Immature natural killer cell (primary cell): ENCODE measurements around the gene ZNF441. TPM values are rescaled to one million over a fixed set of nuclear protein-coding genes. Genes with fewer than 3 reads are reported as not detected.
"Not testable (repeated sequence)": the region's sequence is repeated elsewhere in the genome, so short reads cannot be mapped to it uniquely, and the experiment has no call there.

Experiments
- DNase-seq, 3 donors: peaks; one replicate each; pipeline ENCODE4 v3.0.0; 2022; ENCODE audit warnings: mixed read lengths in 1 of 3
- H3K27ac Mint-ChIP-seq, 6 donors: one replicate each; pipeline ENCODE4 v1.8.0; 2020; ENCODE audit warnings: mixed read lengths in 6 of 6, mild to moderate bottlenecking in 5 of 6, inconsistent platforms in 4 of 6, moderate library complexity in 3 of 6
- H3K27me3 Mint-ChIP-seq, 3 donors: one replicate each; pipeline ENCODE4 v1.8.0; 2020 to 2021; ENCODE audit warnings: low read depth in 3 of 3, mild to moderate bottlenecking in 3 of 3, mixed read lengths in 3 of 3, moderate library complexity in 3 of 3, inconsistent platforms in 1 of 3
- H3K36me3 Mint-ChIP-seq, 3 donors: one replicate each; pipeline ENCODE4 v1.8.0; 2020; ENCODE audit warnings: mixed read lengths in 3 of 3, inconsistent platforms in 2 of 3, mild to moderate bottlenecking in 2 of 3
- H3K4me1 Mint-ChIP-seq, 2 donors: one replicate each; pipeline ENCODE4 v1.8.0; 2020; ENCODE audit warnings: inconsistent platforms in 2 of 2, mild to moderate bottlenecking in 2 of 2, mixed read lengths in 2 of 2, moderate library complexity in 1 of 2
- H3K4me3 Mint-ChIP-seq, 5 donors: one replicate each; pipeline ENCODE4 v1.8.0; 2020; ENCODE audit warnings: mild to moderate bottlenecking in 5 of 5, mixed read lengths in 5 of 5, inconsistent platforms in 3 of 5, moderate library complexity in 3 of 5
- H3K9me3 Mint-ChIP-seq, 6 donors: one replicate each; pipeline ENCODE4 v1.8.0; 2020; ENCODE audit warnings: mild to moderate bottlenecking in 6 of 6, mixed read lengths in 6 of 6, inconsistent platforms in 4 of 6, moderate library complexity in 3 of 6
- polyA plus RNA-seq, 3 donors: library from polyadenylated mRNA; unstranded; fragments of 300-500 nt; fragmentation: Illumina TruSeq; gene quantifications; one replicate each; pipeline ENCODE4 v1.2.3, GENCODE V29; 2021

The ZNF441 gene
- polyA plus RNA-seq, 3 donors from 2014 or later = 0.14 to 7.9 (median 5.2) TPM

GRCh38 chr19:11754663-11755062 lies 12.1 kb upstream of the ZNF441 start:
- Mint-ChIP-seq H3K36me3 (peaks cover 0 to 14% (median 13%) of the 10 kb centered on the region in 3 donors), H3K9me3 (peaks cover 19 to 62% (median 32%) of the 10 kb centered on the region in 6 donors), H3K27me3 (peaks cover 3 to 22% (median 5%) of the 10 kb centered on the region in 3 donors), H3K4me1 (no peaks in the 10 kb centered on the region), H3K27ac (no peak overlapping the region), H3K4me3 (no peak overlapping the region)
- DNase-seq = no peak

GRCh38 chr19:11756965-11757364 lies 9.8 kb upstream of the ZNF441 start:
- peaks cover under 1 to 13% (median 6%) of the 10 kb centered on the region in 3 donors for H3K27me3 Mint-ChIP-seq
- no peaks in the 10 kb centered on the region for H3K4me1 Mint-ChIP-seq
- peaks cover 0 to 10% (median 7%) of the 10 kb centered on the region in 3 donors for H3K36me3 Mint-ChIP-seq
- no peak overlapping the region for H3K4me3 Mint-ChIP-seq
- peaks cover 9 to 45% (median 26%) of the 10 kb centered on the region in 6 donors for H3K9me3 Mint-ChIP-seq
- H3K27ac Mint-ChIP-seq = no peak overlapping the region
- DNase-seq = no peak

- no peaks in the 10 kb centered on the region for H3K4me1 Mint-ChIP-seq
- no peak overlapping the region for H3K4me3 Mint-ChIP-seq
- peaks cover 0 to 30% (median 14%) of the 10 kb centered on the region in 6 donors for H3K9me3 Mint-ChIP-seq
- H3K27ac Mint-ChIP-seq = no peak overlapping the region
- peaks cover 1 to 5% (median 2%) of the 10 kb centered on the region in 3 donors for H3K27me3 Mint-ChIP-seq
- peaks cover 0 to 3% (median 0%) of the 10 kb centered on the region in 3 donors for H3K36me3 Mint-ChIP-seq
- DNase-seq = no peak
Observed at GRCh38 chr19:11759805-11760204, 7.0 kb upstream of the ZNF441 start.

- H3K36me3 Mint-ChIP-seq = peaks cover 0 to 3% (median 0%) of the 10 kb centered on the region in 3 donors
- peaks cover 13 to 16% of the 10 kb centered on the region in 2 donors for H3K4me1 Mint-ChIP-seq
- no peak overlapping the region for H3K4me3 Mint-ChIP-seq
- DNase-seq = no peak
- H3K27ac Mint-ChIP-seq = no peak overlapping the region
- peaks cover 5 to 8% (median 8%) of the 10 kb centered on the region in 3 donors for H3K27me3 Mint-ChIP-seq
- H3K9me3 Mint-ChIP-seq = peaks cover 0 to 9% (median 0%) of the 10 kb centered on the region in 6 donors
Observed at GRCh38 chr19:11763117-11763516, 3.7 kb upstream of the ZNF441 start.

GRCh38 chr19:11763611-11764010 lies 3.2 kb upstream of the ZNF441 start:
- Mint-ChIP-seq H3K4me3 (no peak overlapping the region), H3K27ac (no peak overlapping the region)

GRCh38 chr19:11767633-11768133 lies 883 bp downstream of the ZNF441 start:
- H3K4me1 Mint-ChIP-seq = peaks cover 32 to 34% of the 10 kb centered on the region in 2 donors
- H3K9me3 Mint-ChIP-seq = peaks cover 0 to 21% (median 6%) of the 10 kb centered on the region in 6 donors

More at GRCh38 chr19:11763611-11764010, 3.2 kb upstream of the ZNF441 start:
- no peak for DNase-seq
- H3K4me1 Mint-ChIP-seq = peaks cover 18 to 21% of the 10 kb centered on the region in 2 donors
- peaks cover 5 to 8% (median 8%) of the 10 kb centered on the region in 3 donors for H3K27me3 Mint-ChIP-seq
- H3K9me3 Mint-ChIP-seq = peaks cover 0 to 9% (median 0%) of the 10 kb centered on the region in 6 donors
- H3K36me3 Mint-ChIP-seq = peaks cover 0 to 4% (median 0%) of the 10 kb centered on the region in 3 donors

GRCh38 chr19:11769995-11770394 lies 3.2 kb downstream of the ZNF441 start:
- Mint-ChIP-seq H3K4me3 (no peak overlapping the region), H3K27ac (peak overlapping the region in 1 of 6 donors; percentile 19), H3K27me3 (peaks cover 5 to 7% (median 6%) of the 10 kb centered on the region in 3 donors), H3K4me1 (peaks cover 40 to 50% of the 10 kb centered on the region in 2 donors), H3K36me3 (peaks cover 25 to 32% (median 29%) of the 10 kb centered on the region in 3 donors), H3K9me3 (peaks cover 15 to 34% (median 20%) of the 10 kb centered on the region in 6 donors)
- DNase-seq = no peak

More at GRCh38 chr19:11767633-11768133, 883 bp downstream of the ZNF441 start:
- DNase-seq = peak in 2 of 3 donors; percentile 13 to 16
- Mint-ChIP-seq H3K4me3 (peak overlapping the region; percentile 97 to 99 (median 98)), H3K36me3 (peaks cover 11 to 15% (median 13%) of the 10 kb centered on the region in 3 donors), H3K27ac (peak overlapping the region; percentile 59 to 98 (median 94)), H3K27me3 (peaks cover 5 to 7% (median 6%) of the 10 kb centered on the region in 3 donors)

- peaks cover 22 to 44% (median 29%) of the 10 kb centered on the region in 6 donors for H3K9me3 Mint-ChIP-seq
- not testable (repeated sequence) for H3K4me3 Mint-ChIP-seq, H3K27ac Mint-ChIP-seq, H3K27me3 Mint-ChIP-seq, DNase-seq
- H3K4me1 Mint-ChIP-seq = peaks cover 39 to 48% of the 10 kb centered on the region in 2 donors
- peaks cover 31 to 40% (median 37%) of the 10 kb centered on the region in 3 donors for H3K36me3 Mint-ChIP-seq
Observed at GRCh38 chr19:11771520-11771919, 4.7 kb downstream of the ZNF441 start.

- not testable (repeated sequence) for H3K27ac Mint-ChIP-seq, H3K27me3 Mint-ChIP-seq, H3K4me3 Mint-ChIP-seq, DNase-seq
- Mint-ChIP-seq H3K4me1 (peaks cover 10 to 16% of the 10 kb centered on the region in 2 donors), H3K36me3 (peaks cover 65 to 76% (median 74%) of the 10 kb centered on the region in 3 donors), H3K9me3 (peaks cover 37 to 86% (median 65%) of the 10 kb centered on the region in 6 donors)
Observed at GRCh38 chr19:11776669-11777068, 9.9 kb downstream of the ZNF441 start.

GRCh38 chr19:11780431-11781020 lies 13.7 kb downstream of the ZNF441 start:
- Mint-ChIP-seq H3K27me3 (peaks cover 0 to 2% (median 0%) of the 10 kb centered on the region in 3 donors), H3K9me3 (peaks cover 38 to 95% (median 76%) of the 10 kb centered on the region in 6 donors), H3K4me1 (peaks cover 0 to 2% of the 10 kb centered on the region in 2 donors), H3K36me3 (peaks cover 53 to 71% (median 69%) of the 10 kb centered on the region in 3 donors), H3K4me3 (no peak overlapping the region), H3K27ac (no peak overlapping the region)
- DNase-seq = no peak

- H3K9me3 Mint-ChIP-seq = peaks cover 35 to 94% (median 76%) of the 10 kb centered on the region in 6 donors
- H3K4me3 Mint-ChIP-seq = no peak overlapping the region
Observed at GRCh38 chr19:11781295-11782057, 14.7 kb downstream of the ZNF441 start.

GRCh38 chr19:11783767-11784166 lies 17.0 kb downstream of the ZNF441 start:
- peaks cover 0 to 2% of the 10 kb centered on the region in 2 donors for H3K4me1 Mint-ChIP-seq
- peaks cover 32 to 46% (median 41%) of the 10 kb centered on the region in 3 donors for H3K36me3 Mint-ChIP-seq
- DNase-seq = no peak
- H3K9me3 Mint-ChIP-seq = peaks cover 37 to 94% (median 83%) of the 10 kb centered on the region in 6 donors
- no peak overlapping the region for H3K4me3 Mint-ChIP-seq
- H3K27me3 Mint-ChIP-seq = peaks cover 0 to 2% (median 0%) of the 10 kb centered on the region in 3 donors
- H3K27ac Mint-ChIP-seq = no peak overlapping the region

More at GRCh38 chr19:11781295-11782057, 14.7 kb downstream of the ZNF441 start:
- no peak for DNase-seq
- Mint-ChIP-seq H3K27me3 (peaks cover 0 to 2% (median 2%) of the 10 kb centered on the region in 3 donors), H3K36me3 (peaks cover 47 to 63% (median 62%) of the 10 kb centered on the region in 3 donors), H3K27ac (no peak overlapping the region), H3K4me1 (peaks cover 0 to 2% of the 10 kb centered on the region in 2 donors)

GRCh38 chr19:11784356-11784755 lies 17.6 kb downstream of the ZNF441 start:
- no peak overlapping the region for H3K4me3 Mint-ChIP-seq
- H3K36me3 Mint-ChIP-seq = peaks cover 29 to 41% (median 36%) of the 10 kb centered on the region in 3 donors
- no peak overlapping the region for H3K27ac Mint-ChIP-seq
- peaks cover 0 to 2% of the 10 kb centered on the region in 2 donors for H3K4me1 Mint-ChIP-seq
- peaks cover 43 to 94% (median 85%) of the 10 kb centered on the region in 6 donors for H3K9me3 Mint-ChIP-seq
- DNase-seq = no peak
- peaks cover 0 to 3% (median 0%) of the 10 kb centered on the region in 3 donors for H3K27me3 Mint-ChIP-seq
